Measurements from ENCODE around the gene GABARAPL2.

The GABARAPL2 gene

DNA sequence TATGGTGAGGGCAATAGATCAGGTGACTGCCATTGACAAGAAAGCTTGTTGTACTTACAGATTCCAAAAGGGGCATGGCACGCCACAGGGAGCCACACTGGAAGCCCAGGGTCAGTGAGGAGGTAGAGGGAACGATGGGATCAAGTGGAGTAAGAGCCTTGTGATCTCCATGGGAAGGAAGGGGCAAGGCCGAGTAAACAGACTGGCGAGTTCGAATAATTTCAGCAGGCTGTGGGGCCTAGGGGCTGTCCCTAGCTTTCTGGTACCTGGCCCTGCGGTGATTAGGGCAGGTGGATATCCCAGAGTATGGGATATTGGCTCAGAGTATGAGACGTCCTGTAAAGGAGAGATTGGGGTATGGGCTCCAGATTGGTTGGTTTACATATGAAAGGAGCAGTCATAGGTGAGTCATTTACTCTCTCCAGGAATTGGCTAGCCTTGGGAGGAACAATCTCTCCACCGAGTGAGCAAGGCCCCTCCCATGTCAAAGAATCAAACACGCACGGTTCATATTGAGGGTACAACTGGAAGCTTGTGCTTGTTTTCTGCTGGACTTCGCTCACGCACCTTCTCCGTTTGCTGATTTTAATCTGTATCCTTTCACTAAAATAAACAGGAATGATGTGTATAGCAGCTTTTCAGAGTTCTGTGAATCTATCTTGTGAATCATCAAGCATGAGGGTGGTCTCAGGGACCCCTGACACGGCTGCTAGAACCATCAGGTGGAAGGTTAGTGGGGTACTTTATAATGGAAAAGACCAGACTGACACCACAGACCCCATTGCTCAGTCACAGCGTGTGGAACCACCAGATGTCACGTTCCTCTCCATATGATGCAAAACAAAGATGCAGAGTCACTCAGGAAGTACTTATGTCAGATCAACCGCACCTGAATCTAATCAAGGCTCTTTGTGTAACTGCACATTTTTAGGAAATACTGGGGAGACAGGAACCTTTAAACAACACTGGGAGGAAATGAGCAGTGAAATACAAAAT lies 27.9 kb downstream of the GABARAPL2 start:
- DNase-seq (ENCODE audit: low spot score in 2 of 2): no peak
- peaks cover 44% of the 10 kb centered on the region for H3K36me3 Mint-ChIP-seq
- peak; percentile 93 for ATAC-seq
- H3K4me1 Mint-ChIP-seq: peaks cover 14% of the 10 kb centered on the region
- H3K27ac Mint-ChIP-seq: peak overlapping the region; percentile 74
- H3K9me3 Mint-ChIP-seq: no peaks in the 10 kb centered on the region
- H3K4me3 Mint-ChIP-seq: no peak overlapping the region

DNA sequence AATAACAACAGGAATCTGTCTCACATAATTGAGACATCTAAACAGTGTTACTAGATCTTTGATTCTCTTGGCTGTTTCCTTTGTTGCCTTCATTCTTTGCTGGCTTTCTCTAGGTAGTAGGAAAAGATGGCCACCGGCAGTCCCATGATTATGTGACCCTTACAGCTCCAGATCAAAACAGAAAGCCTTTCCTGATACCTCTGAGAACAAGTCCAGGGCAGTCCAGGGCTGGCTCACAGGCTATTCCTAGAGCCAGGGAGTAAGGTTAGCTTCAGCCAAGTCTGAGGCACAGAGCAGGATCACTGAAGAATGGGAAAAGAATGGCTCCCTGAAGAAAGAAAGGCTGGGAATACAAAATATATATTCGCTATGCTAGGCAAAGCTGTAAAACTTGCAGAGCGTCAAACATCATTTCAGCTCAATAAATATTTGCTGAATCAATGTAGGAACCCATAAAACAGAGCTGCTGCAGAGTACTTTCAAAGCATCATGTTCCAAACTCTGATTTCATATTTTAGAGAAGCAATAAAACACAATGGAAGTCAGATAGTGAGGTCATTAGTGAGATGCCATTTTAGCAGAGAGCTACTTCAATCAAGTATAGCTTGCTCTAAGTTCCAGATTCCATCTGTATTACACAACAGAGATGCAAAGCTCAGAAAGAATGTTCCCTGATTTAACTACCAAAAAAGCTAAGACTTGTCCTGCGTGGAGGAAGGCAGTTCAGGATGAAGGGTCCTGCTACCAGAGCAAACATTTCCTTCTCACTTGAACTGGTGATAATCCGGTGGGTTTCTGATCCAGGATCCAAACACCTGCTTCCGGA lies 33.5 kb downstream of the GABARAPL2 start:
- DNase-seq (ENCODE audit: low spot score in 2 of 2): no peak
- H3K36me3 Mint-ChIP-seq: peaks cover 96% of the 10 kb centered on the region
- H3K27ac Mint-ChIP-seq: no peak overlapping the region
- peaks cover 3% of the 10 kb centered on the region for H3K9me3 Mint-ChIP-seq
- no peak overlapping the region for H3K4me3 Mint-ChIP-seq
- peaks cover 9% of the 10 kb centered on the region for H3K4me1 Mint-ChIP-seq
- no peak for ATAC-seq

DNA sequence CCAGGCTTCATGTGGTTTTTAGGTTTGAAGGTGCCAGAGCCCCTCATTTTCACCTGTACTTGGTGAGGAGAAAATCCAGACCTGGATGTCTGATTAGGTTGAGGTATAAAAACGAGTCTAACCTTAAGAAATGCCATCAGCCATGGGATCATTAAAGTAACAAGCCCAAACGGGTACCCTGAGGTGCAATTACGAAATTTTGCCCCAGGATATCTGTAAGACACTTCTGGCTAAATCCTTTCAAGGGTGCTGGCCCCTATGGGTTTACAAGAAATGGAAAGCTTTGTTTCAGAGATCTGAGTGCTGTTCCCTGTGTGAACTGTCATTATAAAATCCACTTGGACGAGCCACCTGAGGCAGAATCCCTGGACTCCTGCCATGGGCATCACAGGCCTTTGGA lies 37.1 kb downstream of the GABARAPL2 start:
- Mint-ChIP-seq H3K4me3 (no peak overlapping the region), H3K36me3 (peaks cover 97% of the 10 kb centered on the region), H3K4me1 (peaks cover 7% of the 10 kb centered on the region), H3K9me3 (peaks cover 3% of the 10 kb centered on the region), H3K27ac (no peak overlapping the region)
- DNase-seq (ENCODE audit: low spot score in 2 of 2): no peak
- no peak for ATAC-seq

DNA sequence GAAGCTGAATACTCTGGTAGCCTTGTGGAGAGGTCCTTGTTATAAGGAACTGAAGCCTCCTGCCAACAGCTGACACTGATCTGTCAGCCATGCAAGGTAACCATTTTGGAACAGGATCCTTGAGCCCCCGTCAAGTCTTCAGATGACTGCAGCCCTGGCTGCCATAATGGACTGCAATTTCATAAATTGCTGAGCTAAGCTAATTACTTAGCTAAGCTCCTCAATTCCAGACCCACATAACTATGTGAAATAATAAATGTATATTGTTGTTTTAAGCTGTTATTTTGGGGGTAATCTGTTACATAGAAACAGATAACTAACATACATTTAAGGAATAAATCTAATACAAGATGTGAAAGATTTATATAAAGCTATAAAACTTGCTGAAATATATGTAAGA lies 40.3 kb downstream of the GABARAPL2 start:
- Mint-ChIP-seq H3K4me1 (peaks cover 7% of the 10 kb centered on the region), H3K9me3 (peaks cover 3% of the 10 kb centered on the region), H3K27ac (no peak overlapping the region), H3K36me3 (peaks cover 85% of the 10 kb centered on the region), H3K4me3 (no peak overlapping the region)
- DNase-seq (ENCODE audit: low spot score in 2 of 2) (no peak), ATAC-seq (no peak)

DNA sequence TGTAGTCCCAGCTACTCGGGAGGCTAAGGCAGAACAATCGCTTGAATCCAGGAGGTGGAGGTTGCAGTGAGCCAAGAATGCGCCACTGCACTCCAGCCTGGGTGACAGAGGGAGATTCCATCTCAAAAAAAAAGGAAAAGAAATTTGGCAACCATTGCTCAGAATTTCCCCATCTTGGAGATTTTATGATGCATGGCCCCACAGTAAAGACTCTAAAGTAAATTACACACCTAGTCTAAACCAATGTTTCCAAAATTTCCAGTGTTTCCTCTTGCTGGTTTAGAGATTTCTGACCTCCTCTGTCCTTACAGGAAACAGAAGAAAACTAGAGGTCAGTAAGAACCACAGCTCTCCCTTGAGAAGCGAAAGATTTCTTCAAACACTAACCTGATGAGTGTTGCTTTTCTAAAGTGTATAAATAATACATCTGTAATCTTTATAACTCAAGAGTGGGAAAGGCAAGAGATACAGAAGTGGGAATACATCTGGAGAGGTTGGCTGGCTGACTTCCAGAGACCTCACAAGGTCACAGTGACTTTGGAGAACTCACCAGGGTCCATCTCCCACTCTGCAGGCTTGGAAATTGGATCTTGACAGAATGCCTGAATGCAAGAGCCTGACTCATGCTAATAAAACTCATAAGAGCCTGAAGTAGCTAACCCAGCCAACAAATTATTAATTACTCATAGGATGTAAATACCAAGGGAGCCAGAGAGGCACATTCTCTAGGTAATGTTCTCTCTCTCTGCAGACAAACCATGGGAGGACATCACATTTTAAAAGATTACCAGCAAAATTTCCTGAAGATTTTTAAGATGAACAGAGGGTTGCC lies 48.1 kb downstream of the GABARAPL2 start:
- Mint-ChIP-seq H3K4me1 (peaks cover 38% of the 10 kb centered on the region), H3K9me3 (no peaks in the 10 kb centered on the region), H3K36me3 (peaks cover 98% of the 10 kb centered on the region), H3K27ac (no peak overlapping the region), H3K4me3 (no peak overlapping the region)
- ATAC-seq (no peak), DNase-seq (ENCODE audit: low spot score in 2 of 2) (no peak)

DNA sequence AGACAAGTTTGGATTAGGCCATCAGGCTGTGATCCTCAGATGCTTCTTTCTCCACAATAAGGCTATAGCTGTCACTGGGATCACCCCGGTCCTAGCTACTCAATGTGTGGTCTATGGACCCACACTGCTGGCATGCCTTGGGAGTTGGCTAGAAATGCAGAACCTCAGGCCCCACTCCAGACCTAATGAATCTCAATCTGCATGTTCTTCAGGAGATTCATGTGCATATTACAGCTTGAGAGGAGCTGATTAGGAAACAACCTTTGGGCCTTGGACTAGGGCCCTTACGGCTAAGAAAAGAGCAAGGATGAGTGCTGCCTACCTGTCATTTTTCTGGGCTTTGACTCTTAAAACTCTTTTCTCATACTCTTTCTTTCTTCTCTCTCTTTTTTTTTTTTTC lies 49.4 kb downstream of the GABARAPL2 start:
- Mint-ChIP-seq H3K4me3 (peak overlapping the region; percentile 49), H3K4me1 (peaks cover 45% of the 10 kb centered on the region), H3K36me3 (peaks cover 96% of the 10 kb centered on the region), H3K9me3 (no peaks in the 10 kb centered on the region), H3K27ac (peak overlapping the region; percentile 92)
- ATAC-seq: no peak
- no peak for DNase-seq (ENCODE audit: low spot score in 2 of 2)

DNA sequence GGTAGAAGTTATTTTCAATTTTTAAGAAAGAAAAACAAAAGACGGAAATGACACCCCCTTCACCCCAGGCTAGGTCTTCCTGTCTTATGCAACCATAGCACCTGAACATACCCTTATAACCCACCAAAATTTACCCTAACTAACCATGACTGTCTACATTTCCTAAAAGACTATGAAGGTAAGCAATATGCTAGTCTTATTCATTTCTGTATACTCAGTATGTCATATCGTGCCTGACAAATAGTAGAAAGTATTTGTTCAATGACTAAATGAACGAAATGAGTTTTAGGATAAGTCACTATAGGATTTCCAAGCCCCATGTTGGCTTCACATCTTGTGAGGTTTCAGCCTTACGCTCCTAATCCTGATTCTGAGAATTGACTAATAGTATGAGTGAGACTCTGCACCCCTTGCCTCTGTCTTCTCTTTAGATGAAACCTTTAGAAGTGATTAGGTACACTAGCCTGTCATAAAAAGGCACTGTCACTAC lies 50.4 kb downstream of the GABARAPL2 start:
- ATAC-seq: peak; percentile 92
- H3K27ac Mint-ChIP-seq: peak overlapping the region; percentile 92
- H3K4me1 Mint-ChIP-seq: peaks cover 55% of the 10 kb centered on the region
- peaks cover 98% of the 10 kb centered on the region for H3K36me3 Mint-ChIP-seq
- H3K4me3 Mint-ChIP-seq: peak overlapping the region; percentile 49
- DNase-seq (ENCODE audit: low spot score in 2 of 2): peak in 1 of 2 donors; percentile 64
- no peaks in the 10 kb centered on the region for H3K9me3 Mint-ChIP-seq

DNA sequence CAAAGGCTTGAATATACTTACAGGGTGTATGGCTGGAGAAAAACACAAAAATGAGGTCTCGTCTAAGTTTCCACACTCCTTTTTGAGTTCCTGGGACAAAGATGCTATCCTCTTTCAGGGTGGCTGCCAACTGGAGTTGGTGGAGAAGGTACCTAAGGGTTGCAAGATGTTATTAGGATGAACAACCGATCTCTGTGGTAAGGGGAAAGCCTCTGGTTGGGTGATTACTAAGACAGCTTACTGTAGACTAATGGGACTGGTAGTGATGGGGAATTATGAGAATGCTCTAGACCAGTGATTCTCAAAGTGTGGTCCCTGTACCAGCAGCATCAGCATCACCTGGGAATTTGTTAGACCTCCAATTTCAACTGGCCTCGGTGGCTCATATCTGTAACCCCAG lies 50.9 kb downstream of the GABARAPL2 start:
- no peaks in the 10 kb centered on the region for H3K9me3 Mint-ChIP-seq
- peaks cover 59% of the 10 kb centered on the region for H3K4me1 Mint-ChIP-seq
- peak overlapping the region; percentile 92 for H3K27ac Mint-ChIP-seq
- peak overlapping the region; percentile 49 for H3K4me3 Mint-ChIP-seq
- ATAC-seq (peak; percentile 25), DNase-seq (ENCODE audit: low spot score in 2 of 2) (peak in 1 of 2 donors; percentile 64)
- peaks cover 94% of the 10 kb centered on the region for H3K36me3 Mint-ChIP-seq

DNA sequence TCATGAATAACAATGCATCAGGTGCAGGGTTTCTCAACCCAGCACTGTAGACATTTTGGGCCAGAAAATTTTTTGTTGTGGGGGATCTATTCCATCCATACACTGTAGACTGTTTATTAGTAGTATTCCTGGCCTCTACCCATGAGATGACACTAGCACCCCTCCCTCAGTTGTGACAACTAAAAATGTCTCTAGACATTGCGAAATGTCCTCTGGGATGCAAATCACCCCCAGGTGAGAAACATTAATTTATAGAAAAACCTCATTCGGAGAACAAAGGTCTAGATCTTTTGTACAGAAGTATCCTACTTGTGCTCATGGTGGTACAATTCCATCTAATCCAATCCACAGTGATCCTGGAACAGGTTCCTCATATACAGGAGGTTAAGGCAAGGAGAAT lies 52.6 kb downstream of the GABARAPL2 start:
- Mint-ChIP-seq H3K4me1 (peaks cover 59% of the 10 kb centered on the region), H3K27ac (no peak overlapping the region), H3K4me3 (no peak overlapping the region), H3K36me3 (peaks cover 86% of the 10 kb centered on the region), H3K9me3 (no peaks in the 10 kb centered on the region)
- ATAC-seq (no peak), DNase-seq (ENCODE audit: low spot score in 2 of 2) (no peak)

DNA sequence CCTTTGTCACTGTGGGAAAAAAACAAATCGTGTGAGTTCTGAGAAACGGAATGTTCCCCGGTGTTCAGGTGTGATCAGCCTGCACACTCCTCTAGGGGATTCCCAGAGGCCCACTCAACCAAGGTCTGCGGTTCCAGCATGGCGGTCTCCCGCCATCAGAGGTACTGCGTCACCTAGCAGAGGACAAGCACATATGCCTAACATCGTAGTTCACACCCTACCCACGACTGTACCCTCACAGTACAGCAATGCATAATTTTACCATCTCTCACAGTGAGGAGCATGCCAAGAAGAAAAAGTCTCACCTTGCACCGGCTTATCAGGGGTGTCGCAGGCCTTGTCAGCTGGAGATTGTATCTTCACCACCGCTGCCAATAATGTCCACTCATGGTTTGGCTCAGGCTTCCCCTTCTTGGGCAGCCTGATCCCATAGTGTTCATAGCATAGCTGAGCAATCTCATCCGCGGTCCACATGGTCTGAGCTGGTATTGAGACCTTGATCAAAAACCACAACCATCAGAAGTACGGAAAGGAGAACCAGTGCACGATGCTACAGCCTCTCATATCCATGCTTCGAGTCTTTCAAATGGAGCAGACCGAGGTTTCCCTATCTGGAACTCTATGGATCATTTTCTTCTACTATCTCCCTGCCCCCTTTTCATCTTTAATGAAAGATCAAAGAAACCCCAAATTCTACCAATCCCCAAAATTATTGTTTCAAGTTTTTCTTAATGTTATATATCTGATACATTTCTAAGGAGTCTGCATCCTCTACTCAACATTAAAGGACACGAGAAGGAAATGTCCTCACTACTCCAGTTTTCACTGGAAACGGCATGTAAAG lies 54.4 kb downstream of the GABARAPL2 start:
- H3K4me1 Mint-ChIP-seq: peaks cover 54% of the 10 kb centered on the region
- ATAC-seq (peak; percentile 60), DNase-seq (ENCODE audit: low spot score in 2 of 2) (peak; percentile 33 to 90)
- H3K9me3 Mint-ChIP-seq: no peaks in the 10 kb centered on the region
- peaks cover 81% of the 10 kb centered on the region for H3K36me3 Mint-ChIP-seq
- H3K4me3 Mint-ChIP-seq: peak overlapping the region; percentile 89
- H3K27ac Mint-ChIP-seq: peak overlapping the region; percentile 84

DNA sequence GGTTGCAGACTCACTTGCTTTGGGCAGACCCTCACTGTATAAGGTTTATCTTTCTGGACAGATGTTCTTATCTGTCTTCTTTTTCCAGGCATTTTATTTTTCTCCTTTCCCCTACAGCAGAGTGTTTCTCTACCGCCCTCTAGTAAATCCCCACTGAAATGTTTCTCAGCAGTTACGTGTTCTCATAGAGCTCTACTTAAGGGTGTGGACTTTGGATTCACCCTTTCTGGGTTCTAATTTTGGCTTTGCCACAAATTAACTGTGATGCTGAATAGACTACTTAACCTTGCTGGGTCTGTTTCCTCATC lies 54.9 kb downstream of the GABARAPL2 start:
- DNase-seq (ENCODE audit: low spot score in 2 of 2) (no peak), ATAC-seq (no peak)
- peaks cover 81% of the 10 kb centered on the region for H3K36me3 Mint-ChIP-seq
- H3K27ac Mint-ChIP-seq: peak overlapping the region; percentile 84
- H3K9me3 Mint-ChIP-seq: no peaks in the 10 kb centered on the region
- peaks cover 54% of the 10 kb centered on the region for H3K4me1 Mint-ChIP-seq
- H3K4me3 Mint-ChIP-seq: peak overlapping the region; percentile 89

DNA sequence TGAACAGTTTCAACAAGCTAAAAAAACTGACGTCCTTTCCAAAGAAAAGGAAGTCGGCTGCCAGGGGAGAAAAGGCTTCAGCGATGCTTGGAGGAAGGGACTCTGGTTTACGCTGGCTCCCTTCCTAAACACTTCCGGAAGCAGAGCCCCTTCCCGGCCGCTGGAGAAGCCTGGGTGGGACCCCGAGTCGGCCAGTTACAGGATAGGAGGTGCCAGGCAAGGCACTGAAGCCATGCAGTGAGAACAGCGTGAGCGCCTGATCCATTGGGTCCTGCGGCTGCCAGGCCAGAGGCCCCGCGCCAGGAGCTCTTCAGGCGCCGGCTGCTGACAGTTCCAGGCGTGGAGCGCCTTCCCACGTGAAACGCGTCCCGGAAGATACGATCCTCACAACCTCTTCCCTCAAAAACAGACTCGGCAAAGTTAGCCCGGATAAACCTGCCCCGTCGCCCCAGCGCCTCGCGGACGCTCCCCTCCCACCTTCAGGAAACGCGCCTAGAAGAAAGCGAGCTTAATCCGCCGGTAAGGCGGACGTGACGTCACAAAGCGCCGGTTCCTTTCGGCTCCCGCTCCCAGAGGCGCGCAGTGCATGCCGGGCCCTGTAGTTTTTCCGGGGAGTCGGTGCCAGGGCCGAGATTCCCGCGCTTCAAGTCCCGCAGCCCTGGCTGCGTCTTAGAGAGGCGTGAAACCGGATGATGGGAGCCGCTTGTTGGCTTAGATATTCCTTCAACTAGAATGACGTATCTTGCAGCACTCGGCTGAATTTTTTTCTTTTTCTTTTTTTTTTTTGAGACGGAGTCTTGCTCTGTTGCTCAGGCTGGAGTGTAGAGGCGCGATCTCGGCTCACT lies 56.8 kb downstream of the GABARAPL2 start, which contains the start of gene ADAT1:
TSS of gene ADAT1 (minus strand) at position 521 of the 845 bp plus-strand sequence. CDS start 2,482 bp downstream, outside the sequence.
- Mint-ChIP-seq H3K4me1 (peaks cover 50% of the 10 kb centered on the region), H3K9me3 (no peaks in the 10 kb centered on the region), H3K4me3 (peak within 1 kb of the TSS; percentile 89), H3K36me3 (peaks cover 81% of the 10 kb centered on the region), H3K27ac (peak within 1 kb of the TSS; percentile 92)
- peak; percentile 89 for ATAC-seq
- peak; percentile 91 to 96 for DNase-seq (ENCODE audit: low spot score in 2 of 2)

DNA sequence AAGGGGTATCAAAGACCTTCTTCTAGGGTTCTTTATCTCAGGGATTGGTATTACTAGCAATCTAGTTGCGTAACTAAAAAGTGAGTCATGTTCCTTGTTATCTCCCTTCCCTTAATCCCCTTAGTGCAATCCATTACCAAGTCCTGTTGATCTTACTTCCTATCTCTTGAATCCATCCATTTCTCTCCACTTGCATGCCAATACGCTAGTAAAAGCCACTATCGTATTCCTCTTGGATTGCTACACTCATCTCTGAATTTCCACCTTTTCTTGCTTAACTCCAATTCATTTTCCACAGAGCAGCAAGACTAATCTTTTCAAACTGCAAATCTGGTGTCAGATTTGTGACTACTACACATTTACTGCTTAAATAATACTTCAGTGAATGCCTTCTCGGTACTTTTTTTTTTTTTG lies 58.7 kb downstream of the GABARAPL2 start:
- no peaks in the 10 kb centered on the region for H3K9me3 Mint-ChIP-seq
- ATAC-seq: no peak
- peaks cover 83% of the 10 kb centered on the region for H3K36me3 Mint-ChIP-seq
- H3K27ac Mint-ChIP-seq: peak overlapping the region; percentile 75
- H3K4me3 Mint-ChIP-seq: no peak overlapping the region
- H3K4me1 Mint-ChIP-seq: peaks cover 57% of the 10 kb centered on the region
- no peak for DNase-seq (ENCODE audit: low spot score in 2 of 2)

All from stimulated activated effector memory CD8-positive, alpha-beta T cell treated with anti-CD3 and anti-CD28 coated beads, Interleukin-12 subunit alpha, Interleukin-12 subunit beta, amount 100 ng/mL, for 72 hours (primary cell).